Uterus (tissue), 4 donors: Measurements from ENCODE around the gene KRT2. TPM values are rescaled to one million over a fixed set of nuclear protein-coding genes. Genes with fewer than 3 reads are reported as not detected.

ENCODE experiments used
- DNase-seq, 2 donors: peaks; one replicate each; pipeline ENCODE4 v3.0.0-alpha.2; 2019 to 2020
- H3K27ac ChIP-seq, 2 donors: fragments of 200-600 bp; sonication (generic); 1 replicate in 1 of 2; 2 replicates in 1 of 2; pipeline ENCODE4 v1.5.1; 2016 to 2018
- H3K27me3 ChIP-seq, 2 donors: fragments of 200-600 bp; sonication (generic); one replicate each; pipeline ENCODE4 v1.5.1; 2018 to 2019; ENCODE audit warnings: control low read depth in 1 of 2
- H3K36me3 ChIP-seq, 2 donors: fragments of 200-600 bp; sonication (generic); one replicate each; pipeline ENCODE4 v1.5.1; 2019; ENCODE audit warnings: control low read depth in 1 of 2
- H3K4me1 ChIP-seq, 2 donors: fragments of 200-600 bp; sonication (generic); one replicate each; pipeline ENCODE4 v1.5.1; 2018 to 2019; ENCODE audit warnings: control low read depth in 1 of 2
- H3K4me3 ChIP-seq, 2 donors: fragments of 200-600 bp; sonication (generic); 1 replicate in 1 of 2; 2 replicates in 1 of 2; pipeline ENCODE4 v1.5.1; 2018 to 2019; ENCODE audit warnings: mild to moderate bottlenecking in 1 of 2
- H3K9me3 ChIP-seq, 2 donors: fragments of 200-600 bp; sonication (generic); one replicate each; pipeline ENCODE4 v1.5.1; 2019; ENCODE audit warnings: control low read depth in 1 of 2
- POLR2A ChIP-seq, 2 donors: fragments of 450-650 bp; IDR thresholded peaks; one replicate each; pipeline ENCODE4 v1.6.1; 2016; ENCODE audit warnings: antibody characterized with exemption in 2 of 2, mild to moderate bottlenecking in 1 of 2, moderate library complexity in 1 of 2
- intact Hi-C: fragments of 100-400 bp; cut with DNase I; formaldehyde crosslinking; loops from one replicate; pipeline ENCODE4 v1.15.1; 2023; ENCODE audit warnings: low total_unique reads
- total RNA-seq, 4 donors: library from RNA; depleted of rRNA in 3 of 4; stranded (reverse); fragments of >200 nt in 3 of 4; gene quantifications; one replicate each; pipeline versions ENCODE4 v1.1.0 to v1.2.4, GENCODE V29; 2014 to 2023
- TF ChIP-seq, protein P1 (sequence below), 4 experiments: fragments of 200-600 bp in 2 of 4; fragments of 450-650 bp in 2 of 4; sonication (generic) in 2 of 4; IDR thresholded peaks; one replicate each; pipeline ENCODE4 v1.5.1; 2016 to 2019; ENCODE audit warnings: antibody characterized with exemption in 4 of 4, mild to moderate bottlenecking in 2 of 4, moderate library complexity in 1 of 4
- donor health status: DM: yes; HTN: yes; CAD: no.

Gene KRT2
- total RNA-seq, 4 donors from 2014 or later = not detected

DNA sequence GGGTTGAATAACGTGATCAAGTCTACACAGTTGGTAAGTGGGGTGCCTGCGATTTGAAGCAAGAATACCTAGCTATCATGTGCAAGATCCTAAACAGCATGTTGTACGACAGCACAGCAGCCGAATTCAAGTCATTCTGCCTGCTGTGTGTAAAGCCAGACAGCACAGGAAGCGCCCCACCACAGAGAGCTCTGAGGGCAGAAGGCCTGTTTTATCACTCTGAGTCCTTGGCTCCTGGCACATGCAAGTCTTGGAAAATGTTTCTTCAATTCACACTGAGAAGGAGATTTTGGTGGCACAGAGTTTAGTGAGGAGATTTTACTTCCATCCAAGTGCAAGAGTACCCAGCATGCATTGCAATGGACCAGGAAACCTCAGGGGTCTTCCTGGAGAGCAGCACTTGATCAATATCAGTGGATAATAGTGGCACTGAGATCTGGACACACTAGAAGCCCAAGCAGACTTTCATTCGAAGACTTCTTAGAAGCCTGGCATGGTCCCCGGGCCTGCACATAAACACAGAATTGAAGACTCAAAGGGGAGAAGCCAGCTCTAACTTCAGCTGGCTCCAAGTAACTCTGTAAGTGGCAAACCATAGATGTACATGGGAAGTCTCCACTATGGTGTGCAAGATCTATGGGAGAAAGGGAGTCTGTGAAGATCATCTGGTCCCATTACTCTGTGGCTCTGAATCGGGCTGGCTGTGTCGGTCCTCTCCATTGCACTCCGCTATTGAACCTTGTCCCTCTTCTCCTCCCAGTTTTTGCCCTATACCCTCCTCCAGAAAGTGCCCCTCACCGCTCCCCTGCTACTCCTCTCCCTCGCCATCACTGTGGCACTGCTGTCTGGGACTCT is 29.7 kb upstream of the KRT2 start:
- no peak for DNase-seq
- intact Hi-C loops = no loop called here
- Histone ChIP-seq H3K27me3 (no peaks in the 10 kb centered on the region), H3K27ac (no peak overlapping the region), H3K4me3 (no peak overlapping the region), H3K36me3 (no peaks in the 10 kb centered on the region), H3K9me3 (no peaks in the 10 kb centered on the region), H3K4me1 (no peaks in the 10 kb centered on the region)
- TF ChIP-seq POLR2A (IDR thresholded peaks at IDR 0.05) = no peak
- TF ChIP-seq, protein P1, sequence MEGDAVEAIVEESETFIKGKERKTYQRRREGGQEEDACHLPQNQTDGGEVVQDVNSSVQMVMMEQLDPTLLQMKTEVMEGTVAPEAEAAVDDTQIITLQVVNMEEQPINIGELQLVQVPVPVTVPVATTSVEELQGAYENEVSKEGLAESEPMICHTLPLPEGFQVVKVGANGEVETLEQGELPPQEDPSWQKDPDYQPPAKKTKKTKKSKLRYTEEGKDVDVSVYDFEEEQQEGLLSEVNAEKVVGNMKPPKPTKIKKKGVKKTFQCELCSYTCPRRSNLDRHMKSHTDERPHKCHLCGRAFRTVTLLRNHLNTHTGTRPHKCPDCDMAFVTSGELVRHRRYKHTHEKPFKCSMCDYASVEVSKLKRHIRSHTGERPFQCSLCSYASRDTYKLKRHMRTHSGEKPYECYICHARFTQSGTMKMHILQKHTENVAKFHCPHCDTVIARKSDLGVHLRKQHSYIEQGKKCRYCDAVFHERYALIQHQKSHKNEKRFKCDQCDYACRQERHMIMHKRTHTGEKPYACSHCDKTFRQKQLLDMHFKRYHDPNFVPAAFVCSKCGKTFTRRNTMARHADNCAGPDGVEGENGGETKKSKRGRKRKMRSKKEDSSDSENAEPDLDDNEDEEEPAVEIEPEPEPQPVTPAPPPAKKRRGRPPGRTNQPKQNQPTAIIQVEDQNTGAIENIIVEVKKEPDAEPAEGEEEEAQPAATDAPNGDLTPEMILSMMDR (IDR thresholded peaks at IDR 0.05) = no peak

DNA sequence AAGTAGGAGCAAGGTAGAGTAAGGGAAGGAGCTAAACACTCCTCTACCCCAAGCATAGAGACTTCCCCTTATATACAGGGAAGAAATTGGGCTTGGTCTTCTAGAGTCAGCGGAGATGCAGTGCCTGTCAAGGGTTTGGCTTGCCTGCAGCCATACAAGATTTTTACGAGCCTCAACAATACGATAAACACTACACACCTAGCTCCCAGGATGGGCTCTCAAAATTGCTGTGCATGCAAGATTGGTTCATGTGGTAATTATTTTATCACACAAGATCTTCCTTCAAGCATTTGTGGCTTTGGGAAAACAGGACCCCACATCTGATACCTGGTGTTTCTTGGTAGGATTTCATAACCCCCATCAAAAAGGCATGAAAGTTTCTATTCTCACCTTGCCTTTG is 28.4 kb upstream of the KRT2 start, which contains the start of gene KRT1:
Gene KRT1, minus strand, starts transcription at position 45 of the 400 bp plus-strand sequence. CDS start 59 bp downstream, outside the sequence.
- H3K9me3 ChIP-seq = no peaks in the 10 kb centered on the region
- no peaks in the 10 kb centered on the region for H3K36me3 ChIP-seq
- TF ChIP-seq POLR2A (IDR thresholded peaks at IDR 0.05) = no peak
- TF ChIP-seq, protein P1 (IDR thresholded peaks at IDR 0.05) = no peak
- intact Hi-C loops = no loop called here
- no peaks in the 10 kb centered on the region for H3K4me1 ChIP-seq
- H3K4me3 ChIP-seq = no peak within 1 kb of the TSS
- no peak for DNase-seq
- H3K27ac ChIP-seq = no peak within 1 kb of the TSS
- H3K27me3 ChIP-seq = no peaks in the 10 kb centered on the region

DNA sequence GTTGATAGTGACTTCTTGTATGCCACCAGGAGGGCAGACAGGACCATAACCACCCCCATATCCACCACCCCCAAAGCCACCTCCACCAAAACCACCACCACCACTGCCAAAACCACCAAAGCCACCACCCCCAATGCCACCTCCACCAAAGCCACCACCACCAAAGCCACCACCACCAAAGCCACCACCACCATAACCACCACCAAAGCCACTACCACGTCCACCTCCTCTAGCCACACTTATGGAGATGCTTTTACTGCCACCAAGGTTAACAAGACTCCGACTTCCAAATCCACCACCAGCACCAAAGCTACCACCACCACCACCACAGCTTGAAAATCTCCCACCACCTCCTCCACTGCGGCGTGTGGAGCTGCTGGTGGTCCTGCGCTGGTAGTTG is 27.9 kb upstream of the KRT2 start:
- Histone ChIP-seq H3K9me3 (no peaks in the 10 kb centered on the region), H3K27me3 (no peaks in the 10 kb centered on the region), H3K36me3 (no peaks in the 10 kb centered on the region), H3K4me1 (no peaks in the 10 kb centered on the region), H3K4me3 (no peak overlapping the region), H3K27ac (no peak overlapping the region)
- no peak for TF ChIP-seq POLR2A (IDR thresholded peaks at IDR 0.05)
- TF ChIP-seq, protein P1 (IDR thresholded peaks at IDR 0.05) = no peak
- intact Hi-C loops = no loop called here
- DNase-seq = no peak

DNA sequence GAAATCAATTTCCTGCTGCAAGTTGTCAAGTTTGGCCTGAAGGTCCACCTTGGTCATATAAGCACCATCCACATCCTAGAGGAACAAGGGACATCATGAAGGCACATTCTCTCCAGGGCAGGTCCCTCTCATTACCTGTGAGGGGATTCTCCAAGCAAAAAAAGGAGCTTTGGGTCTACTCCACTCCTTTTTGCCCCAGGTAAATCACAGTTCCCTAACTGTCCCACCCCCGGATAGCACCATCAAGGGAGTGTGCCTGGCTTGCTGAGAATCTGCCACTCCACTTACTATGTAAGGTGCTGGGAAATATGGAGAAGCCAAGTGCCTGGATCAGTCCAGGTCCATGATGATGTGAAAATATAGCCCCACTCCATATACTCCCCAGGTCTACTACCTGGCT is 25.7 kb upstream of the KRT2 start:
- TF ChIP-seq, protein P1 (IDR thresholded peaks at IDR 0.05) = no peak
- no peak for TF ChIP-seq POLR2A (IDR thresholded peaks at IDR 0.05)
- intact Hi-C loops = no loop called here
- Histone ChIP-seq H3K27ac (no peak overlapping the region), H3K9me3 (no peaks in the 10 kb centered on the region), H3K36me3 (no peaks in the 10 kb centered on the region), H3K27me3 (no peaks in the 10 kb centered on the region), H3K4me3 (no peak overlapping the region), H3K4me1 (no peaks in the 10 kb centered on the region)
- no peak for DNase-seq

DNA sequence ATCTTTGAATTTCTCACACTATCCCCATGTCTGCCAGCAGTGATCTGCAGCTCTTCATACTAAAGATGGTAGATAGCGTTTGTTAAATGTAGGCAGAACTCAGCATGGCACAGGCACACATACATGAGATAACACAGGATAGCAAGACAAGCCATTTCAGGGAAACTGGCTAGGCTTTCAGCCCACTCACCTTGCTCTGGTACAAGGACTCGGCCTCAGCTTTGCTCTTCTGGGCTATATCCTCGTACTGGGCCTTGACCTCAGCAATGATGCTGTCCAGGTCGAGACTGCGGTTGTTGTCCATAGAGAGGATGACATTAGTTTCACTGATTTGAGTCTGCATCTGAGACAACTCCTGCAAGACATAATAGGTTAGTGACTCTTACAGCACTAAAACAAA is 25.1 kb upstream of the KRT2 start:
- Histone ChIP-seq H3K4me3 (no peak overlapping the region), H3K36me3 (no peaks in the 10 kb centered on the region), H3K27ac (no peak overlapping the region), H3K4me1 (no peaks in the 10 kb centered on the region), H3K9me3 (no peaks in the 10 kb centered on the region), H3K27me3 (no peaks in the 10 kb centered on the region)
- TF ChIP-seq, protein P1 (IDR thresholded peaks at IDR 0.05) = no peak
- TF ChIP-seq POLR2A (IDR thresholded peaks at IDR 0.05) = no peak
- DNase-seq = no peak
- intact Hi-C loops = no loop called here
